Brain microvascular endothelial cell (primary cell): ENCODE data around the gene ZC3H12D.
A peak's percentile ranks its signal among the peaks of the same experiment; 100 is the strongest.
"Not testable (repeated sequence)": the region's sequence is repeated elsewhere in the genome, so short reads cannot be mapped to it uniquely, and the experiment has no call there.

Experiments used
- DNase-seq: peaks from one replicate; pipeline ENCODE4 v3.0.0-alpha.2; 2020
- H3K27ac ChIP-seq: fragments of 250-450 bp; sonication (Bioruptor Pico); 2 replicates; pipeline ENCODE4 v1.5.1; 2020; ENCODE audit warnings: mild to moderate bottlenecking, moderate library complexity
- H3K27me3 ChIP-seq: fragments of 250-450 bp; sonication (Bioruptor Pico); replicated peaks from 2 replicates; pipeline ENCODE4 v1.5.1; 2020; ENCODE audit warnings: mild to moderate bottlenecking
- H3K36me3 ChIP-seq: fragments of 250-450 bp; sonication (Bioruptor Pico); replicated peaks from 2 replicates; pipeline ENCODE4 v1.5.1; 2020; ENCODE audit warnings: mild to moderate bottlenecking
- H3K4me3 ChIP-seq: 2 replicates; pipeline ENCODE4 v1.5.1; 2011; ENCODE audit warnings: low read depth, mild to moderate bottlenecking, control low read depth, low read length, moderate library complexity
- CTCF ChIP-seq: IDR thresholded peaks from 2 replicates; pipeline ENCODE4 v1.5.1; 2011; ENCODE audit warnings: low read depth, mild to moderate bottlenecking, moderate library complexity, low read length, control low read depth, inconsistent platforms; ENCODE audit errors: missing control alignments
- in situ Hi-C: cut with HindIII; loops from 2 replicates; pipeline ENCODE4 v1.10.0; 2017; ENCODE audit warnings: low sequenced_read_pairs, low pct_ligation_motif_present

ZC3H12D gene

GRCh38 chr6:149499066-149499465 is 14.3 kb upstream of the ZC3H12D start:
- TF ChIP-seq CTCF = no peak
- peak; percentile 77 for DNase-seq
- H3K27ac ChIP-seq = peak overlapping the region; percentile 23
- no peak overlapping the region for H3K4me3 ChIP-seq
- no peaks in the 10 kb centered on the region for H3K36me3 ChIP-seq
- in situ Hi-C loops = no loop called here
- H3K27me3 ChIP-seq = no peaks in the 10 kb centered on the region

GRCh38 chr6:149497365-149497764 is 12.6 kb upstream of the ZC3H12D start:
- in situ Hi-C loops = no loop called here
- Histone ChIP-seq H3K27me3 (no peaks in the 10 kb centered on the region), H3K4me3 (no peak overlapping the region), H3K27ac (no peak overlapping the region), H3K36me3 (no peaks in the 10 kb centered on the region)
- TF ChIP-seq CTCF = no peak
- no peak for DNase-seq

- peak; percentile 66 for DNase-seq
- H3K27me3 ChIP-seq, H3K36me3 ChIP-seq, in situ Hi-C loops, H3K27ac ChIP-seq, H3K4me3 ChIP-seq: not testable (repeated sequence)
These were observed 11.8 kb upstream of the ZC3H12D start for GRCh38 chr6:149496597-149496996.

- in situ Hi-C loops, H3K4me3 ChIP-seq, H3K27me3 ChIP-seq, DNase-seq, H3K36me3 ChIP-seq, H3K27ac ChIP-seq: not testable (repeated sequence)
These were observed 10.7 kb upstream of the ZC3H12D start for GRCh38 chr6:149495349-149496016.

- H3K4me3 ChIP-seq, H3K27me3 ChIP-seq, H3K36me3 ChIP-seq, H3K27ac ChIP-seq, in situ Hi-C loops: not testable (repeated sequence)
- peak; percentile 13 for DNase-seq
These were observed 10.0 kb upstream of the ZC3H12D start for GRCh38 chr6:149494810-149495209.

- DNase-seq = no peak
- in situ Hi-C loops = no loop called here
- H3K27ac ChIP-seq = no peak overlapping the region
- no peaks in the 10 kb centered on the region for H3K36me3 ChIP-seq
- no peak overlapping the region for H3K4me3 ChIP-seq
- H3K27me3 ChIP-seq = no peaks in the 10 kb centered on the region
- no peak for TF ChIP-seq CTCF
These were observed 9.0 kb upstream of the ZC3H12D start for GRCh38 chr6:149493761-149494320.

- DNase-seq = no peak
- H3K27me3 ChIP-seq = no peaks in the 10 kb centered on the region
- no peaks in the 10 kb centered on the region for H3K36me3 ChIP-seq
- in situ Hi-C loops = no loop called here
- no peak overlapping the region for H3K27ac ChIP-seq
- TF ChIP-seq CTCF = no peak
- H3K4me3 ChIP-seq = no peak overlapping the region
These were observed 8.1 kb upstream of the ZC3H12D start for GRCh38 chr6:149492798-149493343.
